HEK293T (cell line): ENCODE measurements around the gene C12orf50.

Source experiments
- CTCF ChIA-PET: fragments of 350-600 bp; formaldehyde crosslinking; extraction: SDS; loops from one replicate; lab custom pipeline; 2021; ENCODE audit warnings: antibody characterized with exemption, inconsistent platforms; lab: Yijun Ruan, JAX
- POLR2A ChIA-PET: fragments of 350-600 bp; formaldehyde crosslinking; extraction: SDS; loops from one replicate; lab custom pipeline; 2020; ENCODE audit warnings: antibody characterized with exemption, inconsistent platforms; lab: Yijun Ruan, JAX
- DNase-seq: peaks from one replicate; pipeline ENCODE4 v3.0.0; 2012; ENCODE audit warnings: mixed read lengths; ENCODE audit errors: extremely low spot score
- ARNT ChIP-seq: fragments of 450-650 bp; IDR thresholded peaks from 2 replicates; pipeline ENCODE4 v1.6.1; 2017; ENCODE audit warnings: mild to moderate bottlenecking
- BHLHE40 ChIP-seq: fragments of 450-650 bp; IDR thresholded peaks from 2 replicates; pipeline ENCODE4 v1.6.1; 2016; ENCODE audit warnings: mild to moderate bottlenecking, moderate library complexity, borderline replicate concordance
- CTBP1 ChIP-seq: fragments of 450-650 bp; IDR thresholded peaks from 2 replicates; pipeline ENCODE4 v1.6.1; 2016; ENCODE audit warnings: borderline replicate concordance
- ELF4 ChIP-seq: fragments of 450-650 bp; IDR thresholded peaks from 2 replicates; pipeline ENCODE4 v1.6.1; 2017; ENCODE audit warnings: antibody characterized with exemption
- FOXA1 ChIP-seq: fragments of 450-650 bp; IDR thresholded peaks from 2 replicates; pipeline ENCODE4 v1.6.1; 2016; ENCODE audit warnings: mild to moderate bottlenecking
- FOXK2 ChIP-seq: fragments of 450-650 bp; IDR thresholded peaks from 2 replicates; pipeline ENCODE4 v1.6.1; 2016; ENCODE audit warnings: mild to moderate bottlenecking
- FOXM1 ChIP-seq: fragments of 450-650 bp; IDR thresholded peaks from 2 replicates; pipeline ENCODE4 v1.6.1; 2017; ENCODE audit warnings: mild to moderate bottlenecking, borderline replicate concordance
- HDGF ChIP-seq: fragments of 450-650 bp; IDR thresholded peaks from 2 replicates; pipeline ENCODE4 v1.6.1; 2017; ENCODE audit warnings: antibody characterized with exemption, borderline replicate concordance
- L3MBTL2 ChIP-seq: fragments of 450-650 bp; conservative IDR thresholded peaks from 2 replicates; pipeline ENCODE4 v1.6.1; 2016; ENCODE audit warnings: mild to moderate bottlenecking
- LEF1 ChIP-seq: fragments of 450-650 bp; IDR thresholded peaks from 2 replicates; pipeline ENCODE4 v1.6.1; 2017; ENCODE audit warnings: mild to moderate bottlenecking, borderline replicate concordance
- NFRKB ChIP-seq: fragments of 450-650 bp; IDR thresholded peaks from 2 replicates; pipeline ENCODE4 v1.6.1; 2016; ENCODE audit warnings: mild to moderate bottlenecking, moderate library complexity
- SP1 ChIP-seq: fragments of 450-650 bp; IDR thresholded peaks from 2 replicates; pipeline ENCODE4 v1.6.1; 2017
- SUZ12 ChIP-seq: fragments of 450-650 bp; IDR thresholded peaks from 2 replicates; pipeline ENCODE4 v1.6.1; 2016; ENCODE audit warnings: mild to moderate bottlenecking
- TARDBP ChIP-seq: fragments of 450-650 bp; IDR thresholded peaks from 2 replicates; pipeline ENCODE4 v1.6.1; 2016
- ZNF384 ChIP-seq: fragments of 450-650 bp; IDR thresholded peaks from 2 replicates; pipeline ENCODE4 v1.6.1; 2016
- TF ChIP-seq, protein P1 (sequence below): fragments of 450-650 bp; IDR thresholded peaks from 2 replicates; pipeline ENCODE4 v1.6.1; 2016

C12orf50 gene

DNA sequence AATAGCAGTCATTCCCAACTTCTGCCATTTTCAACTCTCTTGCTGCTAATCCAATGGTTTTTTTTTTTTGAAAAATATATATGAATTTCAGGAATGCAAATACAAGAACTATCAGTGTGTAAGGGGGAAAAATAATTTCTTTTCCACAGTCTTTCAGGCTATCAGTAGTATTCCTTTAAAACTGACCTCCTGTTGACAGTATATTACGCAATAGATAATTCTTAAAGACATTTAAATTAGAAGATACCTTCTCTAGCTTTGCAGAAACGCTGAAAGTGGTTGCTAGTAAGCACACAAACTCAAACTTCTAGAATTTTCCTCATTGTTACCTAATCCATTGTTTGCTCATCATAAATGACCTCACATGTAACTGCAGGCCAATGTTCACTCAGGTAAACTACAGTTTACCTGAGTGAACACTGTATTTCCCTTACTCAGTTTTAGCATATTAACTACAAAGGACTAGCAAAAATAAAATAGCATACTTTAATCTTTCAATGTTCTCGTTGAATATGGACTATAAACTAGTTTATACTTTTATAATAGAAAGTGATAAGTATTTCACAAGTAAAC is at the start of gene C12orf50:
C12orf50 (minus strand) TSS at position 309 of the 573 bp plus-strand sequence. CDS start 2,439 bp downstream, outside the sequence.
- CTCF ChIA-PET = no interaction called here
- no peak for DNase-seq
- POLR2A ChIA-PET = no interaction called here
- TF ChIP-seq SP1 = no peak
- TF ChIP-seq, protein P1, sequence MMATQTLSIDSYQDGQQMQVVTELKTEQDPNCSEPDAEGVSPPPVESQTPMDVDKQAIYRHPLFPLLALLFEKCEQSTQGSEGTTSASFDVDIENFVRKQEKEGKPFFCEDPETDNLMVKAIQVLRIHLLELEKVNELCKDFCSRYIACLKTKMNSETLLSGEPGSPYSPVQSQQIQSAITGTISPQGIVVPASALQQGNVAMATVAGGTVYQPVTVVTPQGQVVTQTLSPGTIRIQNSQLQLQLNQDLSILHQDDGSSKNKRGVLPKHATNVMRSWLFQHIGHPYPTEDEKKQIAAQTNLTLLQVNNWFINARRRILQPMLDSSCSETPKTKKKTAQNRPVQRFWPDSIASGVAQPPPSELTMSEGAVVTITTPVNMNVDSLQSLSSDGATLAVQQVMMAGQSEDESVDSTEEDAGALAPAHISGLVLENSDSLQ = no peak
- TF ChIP-seq NFRKB = no peak
- no peak for TF ChIP-seq CTBP1
- TF ChIP-seq FOXK2 = no peak
- no peak for TF ChIP-seq TARDBP
- TF ChIP-seq FOXA1 = no peak
- TF ChIP-seq FOXM1 = no peak
- no peak for TF ChIP-seq ELF4
- TF ChIP-seq ARNT = no peak
- no peak for TF ChIP-seq SUZ12
- TF ChIP-seq BHLHE40 = no peak
- TF ChIP-seq L3MBTL2 = no peak
- TF ChIP-seq HDGF = no peak
- no peak for TF ChIP-seq LEF1
- no peak for TF ChIP-seq ZNF384

DNA sequence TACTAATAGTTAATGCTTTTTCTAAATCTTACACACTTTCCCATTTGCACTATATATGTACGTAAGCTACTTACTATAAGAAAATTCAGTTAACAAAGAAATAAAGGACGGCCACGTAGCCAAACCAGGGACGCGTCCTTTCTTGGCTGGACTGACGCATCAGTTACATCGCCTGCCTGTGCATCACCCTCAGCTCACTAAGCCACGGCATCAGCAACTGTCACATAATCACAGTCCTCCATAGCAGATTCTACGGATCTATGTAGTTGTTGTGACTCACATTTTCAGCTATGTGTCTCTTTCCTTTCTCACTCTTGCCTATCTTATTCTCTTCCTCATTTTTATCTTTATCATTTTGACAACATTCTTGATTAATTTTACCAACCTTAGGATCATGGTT is 38.1 kb upstream of the C12orf50 start:
- ChIA-PET CTCF (no interaction called here), POLR2A (no interaction called here)

GRCh38 chr12:88063375-88063774 is 34.2 kb upstream of the C12orf50 start:
- CTCF ChIA-PET = no interaction called here
- no peak for TF ChIP-seq ARNT
- DNase-seq = no peak
- POLR2A ChIA-PET = no interaction called here

More for the DNA sequence above, 38.1 kb upstream of the C12orf50 start:
- no peak for DNase-seq
- TF ChIP-seq ZNF384 = no peak
- TF ChIP-seq BHLHE40 = no peak
- no peak for TF ChIP-seq FOXM1
- no peak for TF ChIP-seq FOXK2
- no peak for TF ChIP-seq LEF1
- no peak for TF ChIP-seq SUZ12
- no peak for TF ChIP-seq FOXA1
- no peak for TF ChIP-seq ELF4
- TF ChIP-seq SP1 = no peak
- TF ChIP-seq L3MBTL2 = no peak
- TF ChIP-seq TARDBP = no peak
- no peak for TF ChIP-seq HDGF
- no peak for TF ChIP-seq CTBP1
- no peak for TF ChIP-seq ARNT

GRCh38 chr12:88062474-88062873 is 33.3 kb upstream of the C12orf50 start:
- no peak for TF ChIP-seq ARNT
- TF ChIP-seq ZNF384 = no peak
- TF ChIP-seq BHLHE40 = no peak
- no peak for TF ChIP-seq TARDBP
- TF ChIP-seq, protein P1 = no peak
- no peak for TF ChIP-seq FOXA1
- no peak for TF ChIP-seq LEF1
- TF ChIP-seq SUZ12 = no peak
- TF ChIP-seq ELF4 = no peak
- TF ChIP-seq FOXM1 = no peak
- TF ChIP-seq SP1 = no peak
- TF ChIP-seq CTBP1 = no peak
- TF ChIP-seq FOXK2 = no peak
- CTCF ChIA-PET = no interaction called here
- POLR2A ChIA-PET = no interaction called here
- no peak for DNase-seq

GRCh38 chr12:88058719-88059077 is 29.5 kb upstream of the C12orf50 start:
- POLR2A ChIA-PET = no interaction called here
- CTCF ChIA-PET = no interaction called here
- no peak for TF ChIP-seq BHLHE40
- no peak for TF ChIP-seq HDGF
- no peak for TF ChIP-seq FOXM1
- no peak for TF ChIP-seq ZNF384
- TF ChIP-seq FOXA1 = no peak
- no peak for TF ChIP-seq L3MBTL2
- no peak for TF ChIP-seq TARDBP
- TF ChIP-seq, protein P1 = no peak
- TF ChIP-seq NFRKB = no peak
- no peak for TF ChIP-seq SP1
- TF ChIP-seq ELF4 = no peak
- no peak for TF ChIP-seq CTBP1
- TF ChIP-seq SUZ12 = no peak
- TF ChIP-seq ARNT = no peak
- DNase-seq = no peak

GRCh38 chr12:88057994-88058718 is 29.0 kb upstream of the C12orf50 start:
- POLR2A ChIA-PET = no interaction called here
- no peak for DNase-seq
- CTCF ChIA-PET = no interaction called here
- TF ChIP-seq TARDBP = no peak
- TF ChIP-seq CTBP1 = no peak
- no peak for TF ChIP-seq ARNT
- no peak for TF ChIP-seq FOXK2
- no peak for TF ChIP-seq SP1
- no peak for TF ChIP-seq ZNF384
- no peak for TF ChIP-seq L3MBTL2
- no peak for TF ChIP-seq ELF4
- no peak for TF ChIP-seq FOXM1
- no peak for TF ChIP-seq NFRKB
- TF ChIP-seq LEF1 = no peak
